Measurements from ENCODE around the gene LPXN.

GRCh38 chr11:58513747-58514367, 61.8 kb downstream of the LPXN start:
- TF ChIP-seq CTCF (IDR thresholded peaks at IDR 0.05 in 2 of 3, conservative IDR thresholded peaks at IDR 0.05 in 1 of 3; ENCODE audit: control insufficient read depth in 2 of 3, extremely low read depth in 1 of 3, insufficient read depth in 1 of 3, low read depth in 3 of 3, low read length in 3 of 3) (peak; percentile 46 to 68 (median 62); a peak in 5 of 6 replicates), GABPA (IDR thresholded peaks at IDR 0.05; ENCODE audit: low read depth) (no peak), BHLHE40 (IDR thresholded peaks at IDR 0.05; ENCODE audit: borderline replicate concordance in 1 of 2, low read depth in 2 of 2, low read length in 1 of 2) (no peak), ASH2L (IDR thresholded peaks at IDR 0.05; ENCODE audit: borderline replicate concordance, low read depth) (no peak), POLR2A (IDR thresholded peaks at IDR 0.05; ENCODE audit: low read depth, low read length) (no peak), JUND (IDR thresholded peaks at IDR 0.05; ENCODE audit: low read depth, low read length) (no peak), POLR2AphosphoS5 (IDR thresholded peaks at IDR 0.05; ENCODE audit: low read length) (no peak), HCFC1 (IDR thresholded peaks at IDR 0.05; ENCODE audit: low read length) (no peak), MAX (IDR thresholded peaks at IDR 0.05; ENCODE audit: low read depth, low read length) (no peak), BCL3 (IDR thresholded peaks at IDR 0.05; ENCODE audit: borderline replicate concordance, insufficient read depth, low read depth, low read length, poor library complexity, severe bottlenecking) (no peak)

Data from GM12878 (cell line).